Astrocyte of the cerebellum (primary cell): ENCODE measurements around the gene CTNND2.

Experiments
- DNase-seq: peaks from one replicate; pipeline ENCODE4 v3.0.0-alpha.2; 2011; ENCODE audit warnings: low read depth
- H3K4me3 ChIP-seq: 2 replicates; pipeline ENCODE4 v1.5.1; 2011; ENCODE audit warnings: mild to moderate bottlenecking, low read depth, low read length, moderate library complexity
- CTCF ChIP-seq: IDR thresholded peaks from 2 replicates; pipeline ENCODE4 v1.5.1; 2012; ENCODE audit warnings: low read length, low read depth, moderate library complexity, mild to moderate bottlenecking; ENCODE audit errors: missing control alignments
- in situ Hi-C: cut with HindIII; loops from 2 replicates; pipeline ENCODE4 v1.10.0; 2017; ENCODE audit warnings: low sequenced_read_pairs

The CTNND2 gene

GRCh38 chr5:11126844-11127243, 777.4 kb downstream of the CTNND2 start:
- TF ChIP-seq CTCF = no peak
- in situ Hi-C loops = no loop called here

DNA sequence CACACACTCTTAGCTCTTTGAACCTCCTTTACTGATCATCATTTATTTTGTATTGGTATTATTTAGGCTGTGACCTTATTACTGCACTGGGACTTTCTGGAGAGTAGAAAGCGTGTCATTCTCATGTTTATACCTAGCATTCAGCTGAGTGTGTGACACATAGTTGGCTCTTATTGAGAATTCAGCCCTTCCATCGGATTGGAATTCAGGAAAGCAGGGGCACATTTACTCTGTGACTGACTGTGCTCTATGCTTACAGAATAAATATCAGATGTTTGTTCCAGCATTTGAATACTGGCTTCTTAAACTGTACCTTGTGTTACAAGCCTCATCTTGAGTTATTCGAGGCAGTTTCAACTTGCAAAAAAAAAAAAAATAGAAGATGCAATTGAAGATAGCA, 782.4 kb downstream of the CTNND2 start:
- no peak for DNase-seq
- no peak overlapping the region for H3K4me3 ChIP-seq
- in situ Hi-C loops = no loop called here
- TF ChIP-seq CTCF = no peak

More at GRCh38 chr5:11126844-11127243, 777.4 kb downstream of the CTNND2 start:
- no peak for DNase-seq
- no peak overlapping the region for H3K4me3 ChIP-seq

DNA sequence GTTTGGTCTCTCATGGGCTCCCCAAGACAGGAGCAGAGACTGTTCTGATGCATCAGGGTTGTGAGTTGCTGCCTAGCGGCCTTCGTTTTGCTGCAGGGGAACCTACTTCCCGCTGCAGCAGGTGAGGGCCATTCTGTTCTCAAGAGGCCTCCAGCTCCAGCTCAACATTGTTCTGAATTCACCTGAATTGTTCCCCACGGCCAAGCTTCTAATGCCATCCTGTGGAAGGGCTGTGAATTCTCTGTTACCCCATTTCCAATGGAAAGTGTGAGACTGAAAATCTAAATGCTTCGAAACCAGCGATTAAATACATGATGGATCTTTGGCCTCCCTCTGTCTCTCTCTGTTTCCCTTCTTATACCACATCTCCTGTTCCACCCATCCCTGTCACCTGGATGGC, 794.1 kb downstream of the CTNND2 start:
- in situ Hi-C loops = no loop called here
- no peak overlapping the region for H3K4me3 ChIP-seq
- DNase-seq = no peak
- peak; percentile 12 for TF ChIP-seq CTCF

- no peak overlapping the region for H3K4me3 ChIP-seq
- no peak for TF ChIP-seq CTCF
- DNase-seq = no peak
- in situ Hi-C loops = no loop called here
These were observed 798.5 kb downstream of the CTNND2 start for GRCh38 chr5:11105696-11106095.

DNA sequence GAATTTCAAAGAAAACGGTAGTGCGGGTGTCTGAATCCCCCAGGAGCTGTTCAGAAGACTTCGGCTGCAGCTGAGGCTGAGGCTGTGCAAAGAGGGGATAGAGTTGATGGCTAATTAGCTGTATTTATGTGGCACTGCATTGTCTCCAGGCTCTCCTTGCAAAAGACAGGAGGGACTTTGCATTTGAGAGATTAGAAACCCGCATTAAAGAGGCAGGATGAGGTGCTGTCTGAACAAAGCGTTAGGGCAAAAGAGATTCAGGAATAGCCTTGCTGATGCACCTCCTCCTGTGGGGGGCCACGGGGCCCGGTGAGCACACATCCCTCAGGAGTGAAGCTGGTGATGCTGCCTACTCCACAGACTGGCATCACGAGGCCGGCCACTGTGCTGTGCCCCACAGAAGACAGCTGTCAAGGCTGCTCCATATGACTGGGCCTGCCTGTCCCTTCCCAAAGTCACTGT, 799.6 kb downstream of the CTNND2 start:
- no peak for DNase-seq
- in situ Hi-C loops = loop anchor here (5.0 kb wide), 1 partner anchor 87 kb away; no protein-coding TSS in a partner anchor
- TF ChIP-seq CTCF = no peak

DNA sequence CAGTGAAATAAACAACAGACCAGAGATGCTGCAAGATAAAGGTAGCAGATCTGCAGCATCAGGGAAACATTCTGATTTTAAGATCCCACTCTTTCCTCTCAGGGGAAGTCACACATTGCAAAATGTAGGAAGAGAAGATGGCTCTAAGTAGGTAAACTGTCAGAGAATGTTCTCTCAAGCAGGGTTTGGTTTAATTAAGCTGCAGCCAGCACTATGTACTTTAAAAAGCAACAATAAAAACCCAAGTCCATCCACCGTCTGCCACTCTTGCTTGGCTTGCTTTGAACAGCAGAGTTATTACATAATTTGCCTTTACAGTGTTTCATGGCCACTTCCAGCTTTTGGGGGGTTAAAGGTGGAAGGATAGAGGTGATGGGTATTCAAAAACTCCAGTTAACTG, 800.0 kb downstream of the CTNND2 start:
- TF ChIP-seq CTCF = no peak
- DNase-seq = no peak
- no peak overlapping the region for H3K4me3 ChIP-seq
- in situ Hi-C loops = loop anchor here (5.0 kb wide), 1 partner anchor 87 kb away; no protein-coding TSS in a partner anchor

More for the DNA sequence above, 799.6 kb downstream of the CTNND2 start:
- no peak overlapping the region for H3K4me3 ChIP-seq
